ENCODE results near the gene PPP2R5B. TPM values are rescaled to one million over a fixed set of nuclear protein-coding genes. Genes with fewer than 3 reads are reported as not detected.

Gene PPP2R5B
- total RNA-seq, 1 donor from 2014 or later: 12.6 TPM

- no peak overlapping the region for H3K4me3 Mint-ChIP-seq
- POLR2A ChIA-PET: no interaction called here
- intact Hi-C loops (cut with micrococcal nuclease): no loop called here
- no peaks in the 10 kb centered on the region for H3K27me3 Mint-ChIP-seq
- no peak for DNase-seq
- no peak overlapping the region for H3K27ac Mint-ChIP-seq
- ATAC-seq (ENCODE audit: low read depth): no peak
- no peaks in the 10 kb centered on the region for H3K4me1 Mint-ChIP-seq
- H3K9me3 Mint-ChIP-seq: no peaks in the 10 kb centered on the region
- CTCF ChIA-PET: no interaction called here
- no peak for TF ChIP-seq CTCF (IDR thresholded peaks at IDR 0.05)
- peaks cover 69% of the 10 kb centered on the region for H3K36me3 Mint-ChIP-seq (ENCODE audit: low read depth)
Measured at GRCh38 chr11:64931290-64931689, 6.8 kb downstream of the PPP2R5B start.

GRCh38 chr11:64932324-64932723 is 7.8 kb downstream of the PPP2R5B start:
- Mint-ChIP-seq H3K4me1 (no peaks in the 10 kb centered on the region), H3K9me3 (no peaks in the 10 kb centered on the region), H3K4me3 (no peak overlapping the region), H3K27ac (no peak overlapping the region), H3K36me3 (ENCODE audit: low read depth) (peaks cover 65% of the 10 kb centered on the region), H3K27me3 (no peaks in the 10 kb centered on the region)
- DNase-seq: no peak
- ATAC-seq (ENCODE audit: low read depth): no peak
- CTCF ChIA-PET: no interaction called here
- intact Hi-C loops (cut with micrococcal nuclease): no loop called here
- POLR2A ChIA-PET: no interaction called here
- no peak for TF ChIP-seq CTCF (IDR thresholded peaks at IDR 0.05)

GRCh38 chr11:64933213-64933934 is 8.9 kb downstream of the PPP2R5B start:
- Mint-ChIP-seq H3K4me3 (no peak overlapping the region), H3K27me3 (no peaks in the 10 kb centered on the region), H3K4me1 (no peaks in the 10 kb centered on the region), H3K9me3 (no peaks in the 10 kb centered on the region), H3K36me3 (ENCODE audit: low read depth) (peaks cover 55% of the 10 kb centered on the region), H3K27ac (no peak overlapping the region)
- intact Hi-C loops (cut with micrococcal nuclease): no loop called here
- POLR2A ChIA-PET: interaction anchor here (1.1 kb wide), 1 partner anchor 54 kb away, joined by 3 read pairs; no protein-coding TSS in a partner anchor
- no peak for DNase-seq
- ATAC-seq (ENCODE audit: low read depth): no peak
- TF ChIP-seq CTCF (IDR thresholded peaks at IDR 0.05): no peak
- CTCF ChIA-PET: no interaction called here

- Mint-ChIP-seq H3K36me3 (ENCODE audit: low read depth) (peaks cover 53% of the 10 kb centered on the region), H3K4me1 (no peaks in the 10 kb centered on the region), H3K27me3 (peaks cover 2% of the 10 kb centered on the region), H3K27ac (no peak overlapping the region), H3K4me3 (no peak overlapping the region), H3K9me3 (no peaks in the 10 kb centered on the region)
- no peak for DNase-seq
- ATAC-seq (ENCODE audit: low read depth): no peak
- ChIA-PET CTCF (no interaction called here), POLR2A (interaction anchor here (0.7 to 1.1 kb wide), 2 partner anchors 32 to 54 kb away, joined by 3 to 5 read pairs; no protein-coding TSS in a partner anchor)
- TF ChIP-seq CTCF (IDR thresholded peaks at IDR 0.05): no peak
- intact Hi-C loops (cut with micrococcal nuclease): no loop called here
Measured at GRCh38 chr11:64933935-64934681, 9.6 kb downstream of the PPP2R5B start.

- intact Hi-C loops (cut with micrococcal nuclease): no loop called here
- no peak overlapping the region for H3K27ac Mint-ChIP-seq
- ATAC-seq (ENCODE audit: low read depth): no peak
- POLR2A ChIA-PET: interaction anchor here (0.7 to 1.1 kb wide), 2 partner anchors 31 to 53 kb away, joined by 3 to 5 read pairs; no protein-coding TSS in a partner anchor
- H3K4me1 Mint-ChIP-seq: no peaks in the 10 kb centered on the region
- H3K9me3 Mint-ChIP-seq: no peaks in the 10 kb centered on the region
- H3K4me3 Mint-ChIP-seq: no peak overlapping the region
- CTCF ChIA-PET: no interaction called here
- H3K36me3 Mint-ChIP-seq (ENCODE audit: low read depth): peaks cover 46% of the 10 kb centered on the region
- DNase-seq: no peak
- TF ChIP-seq CTCF (IDR thresholded peaks at IDR 0.05): no peak
- H3K27me3 Mint-ChIP-seq: peaks cover 2% of the 10 kb centered on the region
Measured at GRCh38 chr11:64934682-64935358, 10.3 kb downstream of the PPP2R5B start.
